H1 (cell line): ENCODE data around the gene TBC1D17. TPM values are rescaled to one million over a fixed set of nuclear protein-coding genes. Genes with fewer than 3 reads are reported as not detected.

Source experiments
- ASH2L ChIP-seq: fragments of 200-600, 300-600 bp; sonication (generic); IDR thresholded peaks from one replicate; pipeline ENCODE4 v1.7.1; 2017; ENCODE audit warnings: low read length
- ATF3 ChIP-seq: IDR thresholded peaks from 2 replicates; pipeline ENCODE4 v1.6.1; 2011; ENCODE audit warnings: low read depth, mild to moderate bottlenecking, low read length; ENCODE audit not compliant: insufficient read depth
- CBX5 ChIP-seq: fragments of 300-800, 300-1000 bp; sonication (generic); IDR thresholded peaks from 2 replicates; pipeline ENCODE4 v1.7.1; 2016; ENCODE audit warnings: antibody characterized with exemption, low read length, low read depth
- CBX8 ChIP-seq: fragments of 300-800, 300-1000 bp; sonication (generic); IDR thresholded peaks from 2 replicates; pipeline ENCODE4 v1.7.1; 2016; ENCODE audit warnings: low read depth, low read length, borderline replicate concordance
- CHD1 ChIP-seq: IDR thresholded peaks from 2 replicates; pipeline ENCODE4 v1.6.1; 2012; ENCODE audit warnings: low read depth, low read length, improper control_type of control experiment
- CTBP2 ChIP-seq: IDR thresholded peaks from 2 replicates; pipeline ENCODE4 v1.7.0; 2011; ENCODE audit warnings: borderline replicate concordance, mild to moderate bottlenecking, moderate library complexity, mixed read lengths, low read length; ENCODE audit not compliant: insufficient read depth, insufficient read length
- E2F6 ChIP-seq: IDR thresholded peaks from 2 replicates; pipeline ENCODE4 v1.6.1; 2012; ENCODE audit warnings: inconsistent platforms
- EGR1 ChIP-seq: IDR thresholded peaks from 2 replicates; pipeline ENCODE4 v1.6.1; 2011; ENCODE audit warnings: low read depth, low read length, borderline replicate concordance
- GTF2F1 ChIP-seq: IDR thresholded peaks from 2 replicates; pipeline ENCODE4 v1.6.1; 2012; ENCODE audit warnings: low read depth, low read length, improper control_type of control experiment, borderline replicate concordance
- KDM1A ChIP-seq: fragments of 200-600, 300-600 bp; sonication (generic); IDR thresholded peaks from 2 replicates; pipeline ENCODE4 v1.7.1; 2016; ENCODE audit warnings: mild to moderate bottlenecking, low read length, borderline replicate concordance
- MAFK ChIP-seq: IDR thresholded peaks from 2 replicates; pipeline ENCODE4 v1.6.1; 2012; ENCODE audit warnings: low read depth, mild to moderate bottlenecking, improper control_type of control experiment, low read length
- NRF1 ChIP-seq: IDR thresholded peaks from 2 replicates; pipeline ENCODE4 v1.6.1; 2011; ENCODE audit warnings: mild to moderate bottlenecking, low read depth, low read length, improper control_type of control experiment
- RAD21 ChIP-seq, 2 experiments: IDR thresholded peaks in 1 of 2; conservative IDR thresholded peaks in 1 of 2; 2 replicates each; pipeline ENCODE4 v1.6.1; 2011; ENCODE audit warnings: low read depth in 2 of 2, low read length in 2 of 2, improper control_type of control experiment in 1 of 2, inconsistent platforms in 1 of 2, mild to moderate bottlenecking in 1 of 2, moderate library complexity in 1 of 2
- RXRA ChIP-seq: IDR thresholded peaks from 2 replicates; pipeline ENCODE4 v1.6.1; 2011; ENCODE audit warnings: low read depth, mild to moderate bottlenecking, low read length, moderate library complexity; ENCODE audit not compliant: insufficient read depth
- SAP30 ChIP-seq: fragments of 300-600 bp; sonication (generic); IDR thresholded peaks from 2 replicates; pipeline ENCODE4 v1.7.1; 2012; ENCODE audit warnings: low read length, moderate library complexity, mild to moderate bottlenecking, inconsistent platforms; ENCODE audit not compliant: insufficient read depth, insufficient replicate concordance
- SIN3A ChIP-seq, 2 experiments: IDR thresholded peaks in 1 of 2; conservative IDR thresholded peaks in 1 of 2; 2 replicates each; pipeline ENCODE4 v1.6.1; 2011 to 2012; ENCODE audit warnings: low read length in 2 of 2, improper control_type of control experiment in 1 of 2, low read depth in 1 of 2, mild to moderate bottlenecking in 1 of 2
- SIX5 ChIP-seq: IDR thresholded peaks from 2 replicates; pipeline ENCODE4 v1.6.1; 2011; ENCODE audit warnings: mild to moderate bottlenecking, low read depth, low read length
- SP1 ChIP-seq: IDR thresholded peaks from 2 replicates; pipeline ENCODE4 v1.6.1; 2011; ENCODE audit warnings: low read depth, low read length
- SRF ChIP-seq: IDR thresholded peaks from 2 replicates; pipeline ENCODE4 v1.6.1; 2011; ENCODE audit warnings: mild to moderate bottlenecking, low read depth, low read length, moderate library complexity
- USF2 ChIP-seq: IDR thresholded peaks from 2 replicates; pipeline ENCODE4 v1.6.1; 2011; ENCODE audit warnings: low read length, improper control_type of control experiment
- ZNF274 ChIP-seq: IDR thresholded peaks from 2 replicates; pipeline ENCODE4 v1.7.0; 2012; ENCODE audit warnings: low read length, borderline replicate concordance; ENCODE audit errors: extremely low read depth
- polyA plus RNA-seq, 7 experiments: library from polyadenylated mRNA; depleted of rRNA in 3 of 7; stranded (reverse) in 5 of 7; unstranded in 2 of 7; fragments of >200 nt in 5 of 7; fragments of 200-250 nt in 2 of 7; gene quantifications; 1 replicate in 5 of 7; 2 replicates in 1 of 7; 4 replicates in 1 of 7; pipeline versions ENCODE4 v1.2.1 to v1.2.3, GENCODE V29; 2011 to 2013; ENCODE audit warnings: missing spikeins in 2 of 7, mixed read lengths in 2 of 7
- total RNA-seq: library from RNA; stranded (reverse); fragmentation: NEBNext Ultra II Directional; extraction: Animal tissue kit (Norgen Biotek cat#: 25700); gene quantifications from 2 replicates; pipeline ENCODE4 v1.2.1, GENCODE V29; 2021

Gene TBC1D17
- total and polyA plus RNA-seq, 2 of the 8 experiments (the other 6 are each of a cell fraction or from before 2014, with no cell fraction given), result 30.3 to 44.9 TPM

- TF ChIP-seq SIN3A (conservative IDR thresholded peaks at IDR 0.05 in 1 of 2, IDR thresholded peaks at IDR 0.05 in 1 of 2; ENCODE audit: low read depth in 1 of 2, low read length in 2 of 2) (0 out of 4 replicates have a peak, but pooled peaks have one; percentile 21 to 56), MAFK (no peak), CHD1 (no peak), RAD21 (IDR thresholded peaks at IDR 0.05 in 1 of 2, conservative IDR thresholded peaks at IDR 0.05 in 1 of 2; ENCODE audit: low read depth in 2 of 2, low read length in 2 of 2) (no peak), EGR1 (peak; percentile 87; the same call in 1 of the 2 replicates), RXRA (no peak), ATF3 (no peak), E2F6 (peak; percentile 63; the same call in 1 of the 2 replicates), SAP30 (no peak), CBX5 (no peak), GTF2F1 (no peak), ZNF274 (no peak), KDM1A (no peak), SRF (no peak), USF2 (no peak), CBX8 (no peak), NRF1 (peak; percentile 27; the same call in 1 of the 2 replicates), SIX5 (no peak), SP1 (peak; percentile 98), CTBP2 (no peak), ASH2L (peak; percentile 40)
Observed at GRCh38 chr19:49869484-49870308, 7.8 kb upstream of the TBC1D17 start (continued).
